Superior temporal gyrus (tissue), 1 donor: ENCODE data around the gene FAM110D.

Experiments
- DNase-seq: peaks from one replicate; pipeline ENCODE4 v3.0.0-alpha.2; 2016; ENCODE audit errors: extremely low spot score

Gene FAM110D

GRCh38 chr1:26158908-26159742 is at the start of gene FAM110D:
Gene FAM110D (plus strand): TSS chr1:26159079. CDS start chr1:26161292, 2,213 bp downstream.
- no peak for DNase-seq

GRCh38 chr1:26109229-26110164 is 49.4 kb upstream of the FAM110D start:
- DNase-seq, result no peak

GRCh38 chr1:26110731-26111529 is 47.9 kb upstream of the FAM110D start:
- DNase-seq, result peak; percentile 72

GRCh38 chr1:26111530-26112406 is 47.1 kb upstream of the FAM110D start, which contains the start of gene PDIK1L:
Gene PDIK1L (plus strand): TSS chr1:26111824. CDS start chr1:26114309, 2,485 bp downstream.
- peak; percentile 89 for DNase-seq

GRCh38 chr1:26112407-26112775 is 46.5 kb upstream of the FAM110D start:
- DNase-seq, result no peak

GRCh38 chr1:26114165-26114927 is 44.5 kb upstream of the FAM110D start:
- DNase-seq, result no peak

GRCh38 chr1:26119892-26120608 is 38.8 kb upstream of the FAM110D start:
- DNase-seq, result no peak

- no peak for DNase-seq
These were observed 36.8 kb upstream of the FAM110D start for GRCh38 chr1:26121854-26122773.

- no peak for DNase-seq
These were observed 35.6 kb upstream of the FAM110D start for GRCh38 chr1:26122988-26123973.

GRCh38 chr1:26124418-26125331 is 34.2 kb upstream of the FAM110D start:
- no peak for DNase-seq

GRCh38 chr1:26125382-26125781 is 33.5 kb upstream of the FAM110D start:
- DNase-seq, result no peak

- no peak for DNase-seq
These were observed 32.9 kb upstream of the FAM110D start for GRCh38 chr1:26125946-26126320.

GRCh38 chr1:26126321-26127084 is 32.4 kb upstream of the FAM110D start:
- no peak for DNase-seq

GRCh38 chr1:26127235-26128163 is 31.4 kb upstream of the FAM110D start:
- no peak for DNase-seq
